Large intestine (tissue), 3 donors: ENCODE measurements around the gene NUAK1. TPM values are rescaled to one million over a fixed set of nuclear protein-coding genes. Genes with fewer than 3 reads are reported as not detected.
"Not testable (repeated sequence)": the region's sequence is repeated elsewhere in the genome, so short reads cannot be mapped to it uniquely, and the experiment has no call there.

Source experiments
- DNase-seq, 2 donors: peaks; one replicate each; pipeline versions ENCODE4 v3.0.0 to v3.0.0-alpha.2; 2013
- H3K27ac ChIP-seq: one replicate; pipeline ENCODE4 v1.5.1; 2013; ENCODE audit warnings: low read length
- H3K27me3 ChIP-seq: 2 replicates; pipeline ENCODE4 v1.6.1; 2013; ENCODE audit warnings: low read length; ENCODE audit not compliant: control insufficient read depth, insufficient read depth
- H3K36me3 ChIP-seq: 2 replicates; pipeline ENCODE4 v1.6.1; 2013; ENCODE audit warnings: low read length; ENCODE audit not compliant: control insufficient read depth, insufficient read depth
- H3K4me1 ChIP-seq: one replicate; pipeline ENCODE4 v1.6.1; 2013; ENCODE audit warnings: low read length; ENCODE audit not compliant: control insufficient read depth, insufficient read depth
- H3K4me3 ChIP-seq: one replicate; pipeline ENCODE4 v1.5.1; 2013; ENCODE audit warnings: low read length
- H3K9me3 ChIP-seq: one replicate; pipeline ENCODE4 v1.6.1; 2013; ENCODE audit warnings: mild to moderate bottlenecking, low read depth, low read length, moderate library complexity; ENCODE audit not compliant: control insufficient read depth
- WGBS: methylation state at CpG from one replicate; pipeline ENCODE4 v1.1.5; 2013; ENCODE audit warnings: low lambda C conversion rate; ENCODE audit not compliant: insufficient coverage; 5-methylcytosine and 5-hydroxymethylcytosine counted together
- polyA plus RNA-seq: library from polyadenylated mRNA; unstranded; fragments of 120-200 nt; gene quantifications from one replicate; pipeline ENCODE4 v1.2.1, GENCODE V29; 2013

The NUAK1 gene
- polyA plus RNA-seq, 1 donor = 3.1 TPM

GRCh38 chr12:106147956-106148355, 9.2 kb upstream of the NUAK1 start:
- WGBS = no CpG with 5 or more reads among the region's 12 CpGs
- H3K27me3 ChIP-seq = no peaks in the 10 kb centered on the region
- no peaks in the 10 kb centered on the region for H3K9me3 ChIP-seq
- peaks cover 9% of the 10 kb centered on the region for H3K4me1 ChIP-seq
- no peak for DNase-seq
- no peaks in the 10 kb centered on the region for H3K36me3 ChIP-seq
- H3K4me3 ChIP-seq = no peak overlapping the region
- H3K27ac ChIP-seq = no peak overlapping the region

GRCh38 chr12:106146987-106147386, 8.2 kb upstream of the NUAK1 start:
- H3K9me3 ChIP-seq = no peaks in the 10 kb centered on the region
- WGBS = 96% methylated on average over 4 of the region's 4 CpGs

GRCh38 chr12:106145539-106146447, 7.0 kb upstream of the NUAK1 start:
- peak; percentile 47 to 70 for DNase-seq
- Histone ChIP-seq H3K4me1 (peaks cover 9% of the 10 kb centered on the region), H3K4me3 (no peak overlapping the region), H3K27ac (no peak overlapping the region), H3K9me3 (no peaks in the 10 kb centered on the region), H3K27me3 (no peaks in the 10 kb centered on the region), H3K36me3 (no peaks in the 10 kb centered on the region)
- WGBS = 68% methylated on average over 3 of the region's 14 CpGs

More at GRCh38 chr12:106146987-106147386, 8.2 kb upstream of the NUAK1 start:
- Histone ChIP-seq H3K4me1 (peaks cover 9% of the 10 kb centered on the region), H3K27ac (no peak overlapping the region), H3K27me3 (no peaks in the 10 kb centered on the region), H3K36me3 (no peaks in the 10 kb centered on the region), H3K4me3 (no peak overlapping the region)
- DNase-seq = no peak

- no peak for DNase-seq
- peaks cover 2% of the 10 kb centered on the region for H3K27me3 ChIP-seq
- peaks cover 14% of the 10 kb centered on the region for H3K4me1 ChIP-seq
- no peaks in the 10 kb centered on the region for H3K9me3 ChIP-seq
- H3K27ac ChIP-seq = no peak overlapping the region
- H3K4me3 ChIP-seq = no peak overlapping the region
- 100% methylated on average over 1 of the region's 2 CpGs for WGBS
- no peaks in the 10 kb centered on the region for H3K36me3 ChIP-seq
These were observed 6.1 kb upstream of the NUAK1 start for GRCh38 chr12:106144847-106145246.

- DNase-seq = no peak
- peaks cover 14% of the 10 kb centered on the region for H3K4me1 ChIP-seq
- H3K27ac ChIP-seq = no peak overlapping the region
- H3K9me3 ChIP-seq = no peaks in the 10 kb centered on the region
- WGBS = no CpG with 5 or more reads among the region's 7 CpGs
- H3K27me3 ChIP-seq = peaks cover 9% of the 10 kb centered on the region
- no peaks in the 10 kb centered on the region for H3K36me3 ChIP-seq
- no peak overlapping the region for H3K4me3 ChIP-seq
These were observed 4.0 kb upstream of the NUAK1 start for GRCh38 chr12:106142591-106143261.

GRCh38 chr12:106141920-106142319, 3.2 kb upstream of the NUAK1 start:
- not testable (repeated sequence) for DNase-seq, H3K27ac ChIP-seq, H3K4me3 ChIP-seq, H3K36me3 ChIP-seq, H3K9me3 ChIP-seq
- H3K4me1 ChIP-seq = peaks cover 14% of the 10 kb centered on the region
- peaks cover 14% of the 10 kb centered on the region for H3K27me3 ChIP-seq
- no CpG with 5 or more reads among the region's 8 CpGs for WGBS

- peaks cover 17% of the 10 kb centered on the region for H3K27me3 ChIP-seq
- H3K27ac ChIP-seq = no peak overlapping the region
- H3K9me3 ChIP-seq = no peaks in the 10 kb centered on the region
- H3K4me3 ChIP-seq = no peak overlapping the region
- no CpG with 5 or more reads among the region's 3 CpGs for WGBS
- no peaks in the 10 kb centered on the region for H3K36me3 ChIP-seq
- DNase-seq = no peak
- peaks cover 14% of the 10 kb centered on the region for H3K4me1 ChIP-seq
These were observed 2.7 kb upstream of the NUAK1 start for GRCh38 chr12:106141452-106141851.

GRCh38 chr12:106141003-106141402, 2.2 kb upstream of the NUAK1 start:
- Histone ChIP-seq H3K27ac (no peak overlapping the region), H3K27me3 (peaks cover 20% of the 10 kb centered on the region)

GRCh38 chr12:106140223-106140986, 1.7 kb upstream of the NUAK1 start:
- Histone ChIP-seq H3K27me3 (peaks cover 20% of the 10 kb centered on the region), H3K4me1 (peaks cover 8% of the 10 kb centered on the region), H3K27ac (peak overlapping the region; percentile 60), H3K36me3 (no peaks in the 10 kb centered on the region), H3K9me3 (no peaks in the 10 kb centered on the region), H3K4me3 (peak overlapping the region; percentile 79)
- DNase-seq = no peak
- no CpG with 5 or more reads among the region's 15 CpGs for WGBS

More at GRCh38 chr12:106141003-106141402, 2.2 kb upstream of the NUAK1 start:
- no peak for DNase-seq
- Histone ChIP-seq H3K4me1 (peaks cover 13% of the 10 kb centered on the region), H3K9me3 (no peaks in the 10 kb centered on the region), H3K4me3 (no peak overlapping the region), H3K36me3 (no peaks in the 10 kb centered on the region)
